Measurements from ENCODE around the gene FAM47C. TPM values are rescaled to one million over a fixed set of nuclear protein-coding genes. Genes with fewer than 3 reads are reported as not detected.
"Not testable (repeated sequence)": the region's sequence is repeated elsewhere in the genome, so short reads cannot be mapped to it uniquely, and the experiment has no call there.

Gene FAM47C
- total RNA-seq, 1 donor from 2014 or later = not detected

- no peaks in the 10 kb centered on the region for H3K27me3 ChIP-seq
- intact Hi-C loops (cut with DNase I) = no loop called here
- TF ChIP-seq POLR2AphosphoS5 (IDR thresholded peaks at IDR 0.05; ENCODE audit: insufficient read depth in 1 of 2, low read depth in 1 of 2) (no peak), POLR2A (IDR thresholded peaks at IDR 0.05) (no peak), CTCF (IDR thresholded peaks at IDR 0.05) (no peak)
- no peak for DNase-seq (ENCODE audit: extremely low spot score in 2 of 2)
- H3K4me3 ChIP-seq = no peak overlapping the region
- no peaks in the 10 kb centered on the region for H3K36me3 ChIP-seq
- no peak overlapping the region for H3K27ac ChIP-seq
- H3K4me1 ChIP-seq = no peaks in the 10 kb centered on the region
- H3K9me3 ChIP-seq = no peaks in the 10 kb centered on the region
Observed at GRCh38 chrX:36974911-36975310, 33.3 kb upstream of the FAM47C start.

- Histone ChIP-seq H3K27me3 (no peaks in the 10 kb centered on the region), H3K27ac (no peak overlapping the region), H3K9me3 (no peaks in the 10 kb centered on the region), H3K4me3 (no peak overlapping the region), H3K4me1 (no peaks in the 10 kb centered on the region), H3K36me3 (no peaks in the 10 kb centered on the region)
- intact Hi-C loops (cut with DNase I) = no loop called here
- no peak for DNase-seq (ENCODE audit: extremely low spot score in 2 of 2)
- TF ChIP-seq CTCF (IDR thresholded peaks at IDR 0.05) (no peak), POLR2AphosphoS5 (IDR thresholded peaks at IDR 0.05; ENCODE audit: insufficient read depth in 1 of 2, low read depth in 1 of 2) (no peak), POLR2A (IDR thresholded peaks at IDR 0.05) (no peak)
Observed at GRCh38 chrX:36978886-36979285, 29.3 kb upstream of the FAM47C start.

GRCh38 chrX:36983831-36984230 is 24.3 kb upstream of the FAM47C start:
- no peaks in the 10 kb centered on the region for H3K4me1 ChIP-seq
- H3K4me3 ChIP-seq = no peak overlapping the region
- no peaks in the 10 kb centered on the region for H3K27me3 ChIP-seq
- TF ChIP-seq POLR2A (IDR thresholded peaks at IDR 0.05) (no peak), POLR2AphosphoS5 (IDR thresholded peaks at IDR 0.05; ENCODE audit: insufficient read depth in 1 of 2, low read depth in 1 of 2) (no peak)
- no peak for DNase-seq (ENCODE audit: extremely low spot score in 2 of 2)
- H3K27ac ChIP-seq = no peak overlapping the region
- intact Hi-C loops (cut with DNase I) = no loop called here
- H3K9me3 ChIP-seq = no peaks in the 10 kb centered on the region
- H3K36me3 ChIP-seq = no peaks in the 10 kb centered on the region

- peak overlapping the region in 1 of 2 donors; percentile 21 for H3K4me3 ChIP-seq
- H3K27ac ChIP-seq; H3K27me3 ChIP-seq; intact Hi-C loops (cut with DNase I); H3K9me3 ChIP-seq; H3K36me3 ChIP-seq; H3K4me1 ChIP-seq; DNase-seq (ENCODE audit: extremely low spot score in 2 of 2): not testable (repeated sequence)
Observed at GRCh38 chrX:36985416-36986209, 22.6 kb upstream of the FAM47C start.

- Histone ChIP-seq H3K36me3 (no peaks in the 10 kb centered on the region), H3K4me1 (no peaks in the 10 kb centered on the region), H3K4me3 (peak overlapping the region in 1 of 2 donors; percentile 21)
Observed at GRCh38 chrX:36986231-36986630, 21.9 kb upstream of the FAM47C start.

GRCh38 chrX:36987212-36987611 is 21.0 kb upstream of the FAM47C start:
- DNase-seq (ENCODE audit: extremely low spot score in 2 of 2); H3K4me1 ChIP-seq; intact Hi-C loops (cut with DNase I); H3K27ac ChIP-seq; H3K36me3 ChIP-seq; H3K27me3 ChIP-seq; H3K9me3 ChIP-seq; H3K4me3 ChIP-seq: not testable (repeated sequence)

More at GRCh38 chrX:36986231-36986630, 21.9 kb upstream of the FAM47C start:
- Histone ChIP-seq H3K9me3 (no peaks in the 10 kb centered on the region), H3K27ac (no peak overlapping the region), H3K27me3 (no peaks in the 10 kb centered on the region)
- DNase-seq (ENCODE audit: extremely low spot score in 2 of 2) = no peak
- intact Hi-C loops (cut with DNase I) = no loop called here
- TF ChIP-seq POLR2A (IDR thresholded peaks at IDR 0.05) = no peak
- TF ChIP-seq CTCF (IDR thresholded peaks at IDR 0.05) = no peak
- no peak for TF ChIP-seq POLR2AphosphoS5 (IDR thresholded peaks at IDR 0.05; ENCODE audit: insufficient read depth in 1 of 2, low read depth in 1 of 2)
